Uterus (tissue), 2 donors: ENCODE measurements around the gene FGFRL1.

Experiments
- POLR2A ChIP-seq, 2 donors: fragments of 450-650 bp; IDR thresholded peaks; one replicate each; pipeline ENCODE4 v1.6.1; 2016; ENCODE audit warnings: antibody characterized with exemption in 2 of 2, mild to moderate bottlenecking in 1 of 2, moderate library complexity in 1 of 2
- TF ChIP-seq, protein P1 (sequence below), 4 experiments: fragments of 200-600 bp in 2 of 4; fragments of 450-650 bp in 2 of 4; sonication (generic) in 2 of 4; IDR thresholded peaks; one replicate each; pipeline ENCODE4 v1.5.1; 2016 to 2019; ENCODE audit warnings: antibody characterized with exemption in 4 of 4, mild to moderate bottlenecking in 2 of 4, moderate library complexity in 1 of 4

DNA sequence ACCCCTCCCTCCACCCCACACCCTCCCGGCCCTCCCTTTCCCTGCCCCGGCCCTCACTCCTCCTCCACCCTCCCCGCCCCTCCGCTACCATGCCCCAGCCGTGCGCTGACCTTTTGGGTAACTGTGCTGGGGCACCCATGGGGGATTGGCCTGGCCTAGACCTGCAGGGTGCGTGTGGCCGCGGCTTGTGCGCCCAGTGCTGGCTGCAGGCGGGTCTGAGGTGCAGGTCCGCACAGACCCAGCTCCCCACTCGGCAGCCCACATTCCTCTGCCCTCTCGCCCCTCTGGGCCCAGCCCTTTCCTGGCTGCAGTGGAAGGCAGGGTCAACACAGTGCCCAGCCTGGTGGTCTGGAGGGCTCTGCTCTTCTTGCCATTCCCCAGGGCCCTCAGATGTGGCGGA is 24.7 kb downstream of the FGFRL1 start:
- TF ChIP-seq, protein P1, sequence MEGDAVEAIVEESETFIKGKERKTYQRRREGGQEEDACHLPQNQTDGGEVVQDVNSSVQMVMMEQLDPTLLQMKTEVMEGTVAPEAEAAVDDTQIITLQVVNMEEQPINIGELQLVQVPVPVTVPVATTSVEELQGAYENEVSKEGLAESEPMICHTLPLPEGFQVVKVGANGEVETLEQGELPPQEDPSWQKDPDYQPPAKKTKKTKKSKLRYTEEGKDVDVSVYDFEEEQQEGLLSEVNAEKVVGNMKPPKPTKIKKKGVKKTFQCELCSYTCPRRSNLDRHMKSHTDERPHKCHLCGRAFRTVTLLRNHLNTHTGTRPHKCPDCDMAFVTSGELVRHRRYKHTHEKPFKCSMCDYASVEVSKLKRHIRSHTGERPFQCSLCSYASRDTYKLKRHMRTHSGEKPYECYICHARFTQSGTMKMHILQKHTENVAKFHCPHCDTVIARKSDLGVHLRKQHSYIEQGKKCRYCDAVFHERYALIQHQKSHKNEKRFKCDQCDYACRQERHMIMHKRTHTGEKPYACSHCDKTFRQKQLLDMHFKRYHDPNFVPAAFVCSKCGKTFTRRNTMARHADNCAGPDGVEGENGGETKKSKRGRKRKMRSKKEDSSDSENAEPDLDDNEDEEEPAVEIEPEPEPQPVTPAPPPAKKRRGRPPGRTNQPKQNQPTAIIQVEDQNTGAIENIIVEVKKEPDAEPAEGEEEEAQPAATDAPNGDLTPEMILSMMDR (IDR thresholded peaks at IDR 0.05), result no peak
- TF ChIP-seq POLR2A (IDR thresholded peaks at IDR 0.05), result no peak
